Measurements from ENCODE around the gene SIMC1.

SIMC1 gene

DNA sequence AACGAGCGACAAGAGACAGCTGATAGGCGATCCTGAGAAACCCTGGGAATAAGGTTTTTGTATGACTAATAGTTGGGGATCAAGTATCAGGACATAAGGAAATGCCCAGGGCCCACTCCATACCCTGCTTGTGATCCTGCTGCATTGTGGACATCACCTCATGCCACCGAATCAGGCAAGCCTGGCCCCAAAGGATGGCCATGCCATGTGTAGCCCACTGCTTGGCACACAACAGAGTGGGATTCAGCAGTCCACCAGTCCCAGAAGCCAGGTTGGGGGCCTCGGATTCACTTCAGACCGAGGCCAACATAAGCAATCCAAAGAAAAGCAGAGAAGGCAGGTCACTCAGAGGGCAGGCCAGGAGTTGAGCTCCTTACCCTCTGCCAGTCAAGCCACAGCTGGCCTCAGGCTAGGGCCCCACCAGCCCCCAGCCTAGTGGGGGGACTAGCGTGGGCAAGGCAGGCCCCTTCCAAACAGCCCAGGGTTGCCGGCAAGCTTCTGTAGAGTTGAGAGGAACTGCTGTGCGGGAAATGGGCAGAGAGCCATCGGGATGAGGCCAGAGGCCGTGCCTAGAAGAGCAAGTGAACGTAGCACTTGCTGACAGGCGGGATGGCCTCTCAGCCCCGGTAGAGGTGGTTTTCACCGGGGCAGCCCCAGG, 145.2 kb downstream of the SIMC1 start:
- Histone ChIP-seq H3K36me3 (ENCODE audit: insufficient read depth, low read length) (peaks cover 66% of the 10 kb centered on the region), H3K27ac (ENCODE audit: low read length) (no peak overlapping the region), H3K9ac (ENCODE audit: low read depth, low read length) (no peak overlapping the region), H3K4me2 (ENCODE audit: insufficient read depth, low read length) (no peak overlapping the region), H3K4me3 (ENCODE audit: low read depth in 1 of 2, low read length in 2 of 2) (no peak overlapping the region), H3K79me2 (ENCODE audit: insufficient read depth, low read length) (peaks cover 40% of the 10 kb centered on the region), H3K27me3 (ENCODE audit: insufficient read depth, low read length, poor library complexity) (no peaks in the 10 kb centered on the region), H3K4me1 (ENCODE audit: insufficient read depth, low read length) (peaks cover 22% of the 10 kb centered on the region), H4K20me1 (ENCODE audit: insufficient read depth, low read length) (peaks cover 47% of the 10 kb centered on the region), H2AFZ (ENCODE audit: low read depth, low read length) (no peak overlapping the region), H3K9me3 (ENCODE audit: insufficient read depth, low read length, severe bottlenecking) (no peaks in the 10 kb centered on the region)
- DNase-seq = no peak
- ATAC-seq (ENCODE audit: insufficient read depth, low read depth) = no peak
- TF ChIP-seq EZH2 (IDR thresholded peaks at IDR 0.05; ENCODE audit: borderline replicate concordance, low read depth, low read length, severe bottlenecking) = no peak
- TF ChIP-seq, protein P1, sequence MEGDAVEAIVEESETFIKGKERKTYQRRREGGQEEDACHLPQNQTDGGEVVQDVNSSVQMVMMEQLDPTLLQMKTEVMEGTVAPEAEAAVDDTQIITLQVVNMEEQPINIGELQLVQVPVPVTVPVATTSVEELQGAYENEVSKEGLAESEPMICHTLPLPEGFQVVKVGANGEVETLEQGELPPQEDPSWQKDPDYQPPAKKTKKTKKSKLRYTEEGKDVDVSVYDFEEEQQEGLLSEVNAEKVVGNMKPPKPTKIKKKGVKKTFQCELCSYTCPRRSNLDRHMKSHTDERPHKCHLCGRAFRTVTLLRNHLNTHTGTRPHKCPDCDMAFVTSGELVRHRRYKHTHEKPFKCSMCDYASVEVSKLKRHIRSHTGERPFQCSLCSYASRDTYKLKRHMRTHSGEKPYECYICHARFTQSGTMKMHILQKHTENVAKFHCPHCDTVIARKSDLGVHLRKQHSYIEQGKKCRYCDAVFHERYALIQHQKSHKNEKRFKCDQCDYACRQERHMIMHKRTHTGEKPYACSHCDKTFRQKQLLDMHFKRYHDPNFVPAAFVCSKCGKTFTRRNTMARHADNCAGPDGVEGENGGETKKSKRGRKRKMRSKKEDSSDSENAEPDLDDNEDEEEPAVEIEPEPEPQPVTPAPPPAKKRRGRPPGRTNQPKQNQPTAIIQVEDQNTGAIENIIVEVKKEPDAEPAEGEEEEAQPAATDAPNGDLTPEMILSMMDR (IDR thresholded peaks at IDR 0.05; ENCODE audit: borderline replicate concordance, extremely low read depth, low read length, poor library complexity, severe bottlenecking) = no peak

DNA sequence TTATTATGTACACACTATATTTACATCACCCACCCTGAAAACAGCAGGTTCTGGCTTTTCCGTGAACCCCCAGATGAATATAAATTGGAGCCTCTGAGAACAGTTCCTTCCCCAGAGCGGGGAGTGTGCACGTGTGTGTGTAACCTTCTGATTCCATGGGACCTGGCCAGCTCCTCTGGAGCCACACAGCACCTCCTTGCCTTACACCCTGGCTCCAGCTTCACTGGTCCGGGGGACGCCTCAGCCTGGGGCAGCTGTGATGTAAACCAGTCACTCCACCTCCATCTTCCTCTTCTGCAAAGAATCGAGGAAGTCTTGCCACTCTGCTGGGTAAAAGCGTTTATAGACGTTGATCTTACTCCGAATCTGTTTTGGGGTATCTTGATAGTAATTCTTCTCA, 145.7 kb downstream of the SIMC1 start:
- Histone ChIP-seq H3K4me2 (ENCODE audit: insufficient read depth, low read length) (no peak overlapping the region), H3K27me3 (ENCODE audit: insufficient read depth, low read length, poor library complexity) (no peaks in the 10 kb centered on the region), H3K4me1 (ENCODE audit: insufficient read depth, low read length) (peaks cover 22% of the 10 kb centered on the region), H4K20me1 (ENCODE audit: insufficient read depth, low read length) (peaks cover 47% of the 10 kb centered on the region), H3K4me3 (ENCODE audit: low read depth in 1 of 2, low read length in 2 of 2) (no peak overlapping the region), H3K9me3 (ENCODE audit: insufficient read depth, low read length, severe bottlenecking) (no peaks in the 10 kb centered on the region), H3K27ac (ENCODE audit: low read length) (no peak overlapping the region), H3K79me2 (ENCODE audit: insufficient read depth, low read length) (peaks cover 41% of the 10 kb centered on the region), H3K9ac (ENCODE audit: low read depth, low read length) (no peak overlapping the region), H2AFZ (ENCODE audit: low read depth, low read length) (no peak overlapping the region), H3K36me3 (ENCODE audit: insufficient read depth, low read length) (peaks cover 66% of the 10 kb centered on the region)
- ATAC-seq (ENCODE audit: insufficient read depth, low read depth) (no peak), DNase-seq (no peak)
- TF ChIP-seq EZH2 (IDR thresholded peaks at IDR 0.05; ENCODE audit: borderline replicate concordance, low read depth, low read length, severe bottlenecking) = no peak
- TF ChIP-seq, protein P1 (IDR thresholded peaks at IDR 0.05; ENCODE audit: borderline replicate concordance, extremely low read depth, low read length, poor library complexity, severe bottlenecking) = no peak

DNA sequence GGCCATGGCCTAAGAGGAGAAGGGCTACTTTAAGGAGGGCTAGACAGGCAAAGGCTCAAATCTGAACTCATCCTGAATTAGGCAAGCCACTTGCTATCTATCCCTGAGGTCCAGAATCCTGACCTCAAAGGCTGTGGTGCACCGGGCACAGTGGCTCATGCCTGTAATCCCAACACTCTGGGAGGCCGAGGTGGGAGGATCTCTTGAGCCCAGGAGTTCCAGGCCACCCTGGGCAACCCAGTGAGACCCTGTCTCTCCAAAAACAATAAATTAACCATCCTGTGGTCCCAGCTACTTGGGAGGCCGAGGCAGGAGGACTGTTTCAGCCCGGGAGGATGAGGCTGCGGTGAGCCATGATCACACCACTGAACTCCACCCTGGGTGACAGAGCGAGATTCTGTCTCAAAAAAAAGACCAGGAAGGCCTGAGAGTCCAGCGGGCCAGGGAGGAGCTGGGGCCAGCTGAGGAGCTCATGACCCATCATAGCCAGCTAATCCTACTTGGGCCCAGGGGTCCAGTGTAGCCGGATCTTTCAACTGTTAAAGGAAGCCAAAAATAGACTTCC, 146.2 kb downstream of the SIMC1 start:
- H3K4me2 ChIP-seq (ENCODE audit: insufficient read depth, low read length) = no peak overlapping the region

More for the DNA sequence above, 146.2 kb downstream of the SIMC1 start:
- peaks cover 66% of the 10 kb centered on the region for H3K36me3 ChIP-seq (ENCODE audit: insufficient read depth, low read length)
- no peaks in the 10 kb centered on the region for H3K9me3 ChIP-seq (ENCODE audit: insufficient read depth, low read length, severe bottlenecking)
- H4K20me1 ChIP-seq (ENCODE audit: insufficient read depth, low read length) = peaks cover 47% of the 10 kb centered on the region
- no peak overlapping the region for H3K9ac ChIP-seq (ENCODE audit: low read depth, low read length)
- H3K79me2 ChIP-seq (ENCODE audit: insufficient read depth, low read length) = peaks cover 44% of the 10 kb centered on the region
- TF ChIP-seq EZH2 (IDR thresholded peaks at IDR 0.05; ENCODE audit: borderline replicate concordance, low read depth, low read length, severe bottlenecking) = no peak
- TF ChIP-seq, protein P1 (IDR thresholded peaks at IDR 0.05; ENCODE audit: borderline replicate concordance, extremely low read depth, low read length, poor library complexity, severe bottlenecking) = no peak
- H3K4me1 ChIP-seq (ENCODE audit: insufficient read depth, low read length) = peaks cover 23% of the 10 kb centered on the region
- H3K4me3 ChIP-seq (ENCODE audit: low read depth in 1 of 2, low read length in 2 of 2) = no peak overlapping the region
- ATAC-seq (ENCODE audit: insufficient read depth, low read depth) (no peak), DNase-seq (no peak)
- no peak overlapping the region for H3K27ac ChIP-seq (ENCODE audit: low read length)
- no peak overlapping the region for H2AFZ ChIP-seq (ENCODE audit: low read depth, low read length)
- H3K27me3 ChIP-seq (ENCODE audit: insufficient read depth, low read length, poor library complexity) = no peaks in the 10 kb centered on the region

All from DND-41 (cell line).